NCI-H1694 (cell line): ENCODE data around the gene SMYD3.
"Not testable (repeated sequence)": the region's sequence is repeated elsewhere in the genome, so short reads cannot be mapped to it uniquely, and the experiment has no call there.

Experiments used
- DNase-seq: peaks from one replicate; lab custom pipeline; 2025; lab: John Stamatoyannopoulos, UW

The SMYD3 gene

GRCh38 chr1:245953876-245954660 is 553.0 kb downstream of the SMYD3 start:
- no peak for DNase-seq

GRCh38 chr1:245952383-245953026 is 554.6 kb downstream of the SMYD3 start:
- DNase-seq: no peak

- DNase-seq: no peak
Measured at GRCh38 chr1:245948786-245949185, 558.3 kb downstream of the SMYD3 start.

GRCh38 chr1:245946905-245947304 is 560.2 kb downstream of the SMYD3 start:
- DNase-seq: no peak

GRCh38 chr1:245945136-245945535 is 561.9 kb downstream of the SMYD3 start:
- not testable (repeated sequence) for DNase-seq

- DNase-seq: no peak
Measured at GRCh38 chr1:245942856-245943255, 564.2 kb downstream of the SMYD3 start.

GRCh38 chr1:245941771-245942170 is 565.3 kb downstream of the SMYD3 start:
- not testable (repeated sequence) for DNase-seq

GRCh38 chr1:245939756-245940345 is 567.2 kb downstream of the SMYD3 start:
- no peak for DNase-seq

GRCh38 chr1:245938046-245938435 is 569.0 kb downstream of the SMYD3 start:
- no peak for DNase-seq

- DNase-seq: no peak
Measured at GRCh38 chr1:245937316-245938045, 569.6 kb downstream of the SMYD3 start.

- no peak for DNase-seq
Measured at GRCh38 chr1:245934409-245934808, 572.7 kb downstream of the SMYD3 start.

- DNase-seq: no peak
Measured at GRCh38 chr1:245933431-245934045, 573.5 kb downstream of the SMYD3 start.

- no peak for DNase-seq
Measured at GRCh38 chr1:245932302-245932972, 574.6 kb downstream of the SMYD3 start.

GRCh38 chr1:245931450-245931849 is 575.6 kb downstream of the SMYD3 start:
- no peak for DNase-seq

- no peak for DNase-seq
Measured at GRCh38 chr1:245929224-245929623, 577.9 kb downstream of the SMYD3 start.

GRCh38 chr1:245926888-245927287 is 580.2 kb downstream of the SMYD3 start:
- DNase-seq: no peak

GRCh38 chr1:245923215-245923614 is 583.9 kb downstream of the SMYD3 start:
- no peak for DNase-seq

GRCh38 chr1:245921417-245921816 is 585.7 kb downstream of the SMYD3 start:
- no peak for DNase-seq

GRCh38 chr1:245917403-245917802 is 589.7 kb downstream of the SMYD3 start:
- no peak for DNase-seq

GRCh38 chr1:245915841-245916240 is 591.2 kb downstream of the SMYD3 start:
- DNase-seq: peak; percentile 82

GRCh38 chr1:245915406-245915805 is 591.7 kb downstream of the SMYD3 start:
- peak; percentile 72 for DNase-seq
